Measurements from ENCODE around the gene OLFM1.

OLFM1 gene

GRCh38 chr9:135126451-135127187 lies 39.2 kb downstream of the OLFM1 start:
- no peak overlapping the region for H3K27ac ChIP-seq
- no peak overlapping the region for H3K4me2 ChIP-seq (ENCODE audit: low read length)

GRCh38 chr9:135127718-135128670 lies 40.5 kb downstream of the OLFM1 start:
- Histone ChIP-seq H3K27ac (no peak overlapping the region), H3K79me2 (no peaks in the 10 kb centered on the region), H3K9ac (no peak overlapping the region), H3K4me1 (no peaks in the 10 kb centered on the region), H3K27me3 (ENCODE audit: control insufficient read depth, insufficient read depth, low read length) (no peaks in the 10 kb centered on the region), H3K4me3 (ENCODE audit: low read depth, low read length) (no peak overlapping the region), H2AFZ (no peak overlapping the region), H3K4me2 (ENCODE audit: low read length) (no peak overlapping the region), H3K36me3 (ENCODE audit: control insufficient read depth, insufficient read depth, low read length) (no peaks in the 10 kb centered on the region), H3K9me3 (ENCODE audit: control insufficient read depth, low read length) (no peaks in the 10 kb centered on the region)
- no peak for TF ChIP-seq CTCF (IDR thresholded peaks at IDR 0.05)

More at GRCh38 chr9:135126451-135127187, 39.2 kb downstream of the OLFM1 start:
- Histone ChIP-seq H2AFZ (no peak overlapping the region), H3K9ac (no peak overlapping the region), H3K9me3 (ENCODE audit: control insufficient read depth, low read length) (no peaks in the 10 kb centered on the region), H3K36me3 (ENCODE audit: control insufficient read depth, insufficient read depth, low read length) (no peaks in the 10 kb centered on the region), H3K27me3 (ENCODE audit: control insufficient read depth, insufficient read depth, low read length) (no peaks in the 10 kb centered on the region), H3K4me1 (no peaks in the 10 kb centered on the region), H3K4me3 (ENCODE audit: low read depth, low read length) (no peak overlapping the region), H3K79me2 (no peaks in the 10 kb centered on the region)
- no peak for TF ChIP-seq CTCF (IDR thresholded peaks at IDR 0.05)

GRCh38 chr9:135129137-135129695 lies 41.7 kb downstream of the OLFM1 start:
- no peak for TF ChIP-seq CTCF (IDR thresholded peaks at IDR 0.05)
- Histone ChIP-seq H3K9ac (no peak overlapping the region), H3K4me2 (ENCODE audit: low read length) (no peak overlapping the region), H3K27me3 (ENCODE audit: control insufficient read depth, insufficient read depth, low read length) (no peaks in the 10 kb centered on the region), H3K36me3 (ENCODE audit: control insufficient read depth, insufficient read depth, low read length) (no peaks in the 10 kb centered on the region), H3K27ac (no peak overlapping the region), H3K4me3 (ENCODE audit: low read depth, low read length) (no peak overlapping the region), H2AFZ (no peak overlapping the region), H3K79me2 (no peaks in the 10 kb centered on the region), H3K4me1 (no peaks in the 10 kb centered on the region), H3K9me3 (ENCODE audit: control insufficient read depth, low read length) (no peaks in the 10 kb centered on the region)

- no peaks in the 10 kb centered on the region for H3K9me3 ChIP-seq (ENCODE audit: control insufficient read depth, low read length)
- no peak for TF ChIP-seq CTCF (IDR thresholded peaks at IDR 0.05)
- no peak overlapping the region for H3K9ac ChIP-seq
- no peaks in the 10 kb centered on the region for H3K79me2 ChIP-seq
- no peaks in the 10 kb centered on the region for H3K36me3 ChIP-seq (ENCODE audit: control insufficient read depth, insufficient read depth, low read length)
- no peaks in the 10 kb centered on the region for H3K27me3 ChIP-seq (ENCODE audit: control insufficient read depth, insufficient read depth, low read length)
- H3K27ac ChIP-seq: no peak overlapping the region
- H3K4me3 ChIP-seq (ENCODE audit: low read depth, low read length): no peak overlapping the region
- H3K4me1 ChIP-seq: no peaks in the 10 kb centered on the region
- H2AFZ ChIP-seq: no peak overlapping the region
- H3K4me2 ChIP-seq (ENCODE audit: low read length): no peak overlapping the region
These were observed 42.9 kb downstream of the OLFM1 start for GRCh38 chr9:135130207-135130976.
